ENCODE measurements around the gene TCF12.

Gene TCF12

DNA sequence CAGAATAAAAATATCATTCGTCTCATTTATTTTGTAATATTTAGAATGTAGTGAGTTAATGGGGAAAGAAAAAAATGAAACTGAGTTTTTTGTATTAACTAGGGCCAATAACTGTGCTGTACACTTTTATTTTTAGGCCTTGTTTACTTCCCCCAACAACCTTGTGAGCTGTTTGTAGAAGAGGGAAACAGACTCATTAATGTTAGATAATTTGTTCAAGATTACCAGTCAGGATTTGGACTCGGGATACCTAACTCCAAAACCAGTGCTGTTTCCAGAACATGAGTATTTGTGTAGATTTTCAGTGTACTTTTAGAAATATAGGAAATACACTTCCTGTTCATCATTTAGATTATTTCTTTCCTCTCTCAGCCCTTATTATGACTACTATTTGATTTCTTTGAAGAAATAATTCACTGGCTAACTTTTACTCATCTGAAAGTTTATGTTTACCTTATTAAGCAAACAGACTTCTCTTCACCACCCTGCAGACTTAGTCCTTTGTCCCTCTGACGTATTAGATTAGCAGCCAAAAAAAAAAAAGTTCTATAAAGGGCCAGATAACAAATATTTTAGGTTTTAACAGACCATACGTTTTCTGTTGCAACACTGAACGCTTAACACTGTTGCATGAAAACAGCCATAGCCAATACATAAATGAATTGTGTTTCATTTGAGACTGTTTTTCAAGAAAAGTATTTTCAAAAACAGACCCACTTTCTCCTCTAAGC lies 265.3 kb downstream of the TCF12 start:
- no peak for DNase-seq
- Histone ChIP-seq H3K27ac (no peak overlapping the region), H3K36me3 (no peaks in the 10 kb centered on the region), H3K4me1 (no peaks in the 10 kb centered on the region), H3K4me3 (no peak overlapping the region), H3K9me3 (no peaks in the 10 kb centered on the region), H3K27me3 (no peaks in the 10 kb centered on the region)
- intact Hi-C loops (cut with DNase I; ENCODE audit: low total_unique reads): no loop called here
- TF ChIP-seq, protein P1, sequence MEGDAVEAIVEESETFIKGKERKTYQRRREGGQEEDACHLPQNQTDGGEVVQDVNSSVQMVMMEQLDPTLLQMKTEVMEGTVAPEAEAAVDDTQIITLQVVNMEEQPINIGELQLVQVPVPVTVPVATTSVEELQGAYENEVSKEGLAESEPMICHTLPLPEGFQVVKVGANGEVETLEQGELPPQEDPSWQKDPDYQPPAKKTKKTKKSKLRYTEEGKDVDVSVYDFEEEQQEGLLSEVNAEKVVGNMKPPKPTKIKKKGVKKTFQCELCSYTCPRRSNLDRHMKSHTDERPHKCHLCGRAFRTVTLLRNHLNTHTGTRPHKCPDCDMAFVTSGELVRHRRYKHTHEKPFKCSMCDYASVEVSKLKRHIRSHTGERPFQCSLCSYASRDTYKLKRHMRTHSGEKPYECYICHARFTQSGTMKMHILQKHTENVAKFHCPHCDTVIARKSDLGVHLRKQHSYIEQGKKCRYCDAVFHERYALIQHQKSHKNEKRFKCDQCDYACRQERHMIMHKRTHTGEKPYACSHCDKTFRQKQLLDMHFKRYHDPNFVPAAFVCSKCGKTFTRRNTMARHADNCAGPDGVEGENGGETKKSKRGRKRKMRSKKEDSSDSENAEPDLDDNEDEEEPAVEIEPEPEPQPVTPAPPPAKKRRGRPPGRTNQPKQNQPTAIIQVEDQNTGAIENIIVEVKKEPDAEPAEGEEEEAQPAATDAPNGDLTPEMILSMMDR (IDR thresholded peaks at IDR 0.05): no peak

DNA sequence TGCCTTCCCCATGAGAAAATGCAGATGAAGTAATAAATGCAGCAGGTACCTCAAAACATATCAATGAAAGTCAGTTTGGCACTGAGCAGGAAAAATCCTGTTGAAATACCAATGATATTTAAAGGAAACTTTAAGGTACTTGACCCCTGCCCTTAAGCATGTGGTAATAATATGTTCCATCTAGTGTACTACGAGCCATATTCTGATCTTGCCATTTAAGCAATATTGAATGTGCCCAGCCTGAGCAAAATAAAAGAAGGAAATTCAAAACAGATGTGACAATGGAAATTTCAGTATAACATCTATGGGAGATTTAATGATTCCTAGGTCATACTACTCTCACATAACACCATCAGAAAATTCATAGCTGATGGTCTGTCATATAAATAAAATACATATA lies 266.1 kb downstream of the TCF12 start:
- Histone ChIP-seq H3K27ac (no peak overlapping the region), H3K4me3 (no peak overlapping the region), H3K36me3 (no peaks in the 10 kb centered on the region), H3K4me1 (no peaks in the 10 kb centered on the region), H3K9me3 (no peaks in the 10 kb centered on the region), H3K27me3 (no peaks in the 10 kb centered on the region)
- TF ChIP-seq, protein P1 (IDR thresholded peaks at IDR 0.05): no peak
- no peak for DNase-seq
- intact Hi-C loops (cut with DNase I; ENCODE audit: low total_unique reads): no loop called here

DNA sequence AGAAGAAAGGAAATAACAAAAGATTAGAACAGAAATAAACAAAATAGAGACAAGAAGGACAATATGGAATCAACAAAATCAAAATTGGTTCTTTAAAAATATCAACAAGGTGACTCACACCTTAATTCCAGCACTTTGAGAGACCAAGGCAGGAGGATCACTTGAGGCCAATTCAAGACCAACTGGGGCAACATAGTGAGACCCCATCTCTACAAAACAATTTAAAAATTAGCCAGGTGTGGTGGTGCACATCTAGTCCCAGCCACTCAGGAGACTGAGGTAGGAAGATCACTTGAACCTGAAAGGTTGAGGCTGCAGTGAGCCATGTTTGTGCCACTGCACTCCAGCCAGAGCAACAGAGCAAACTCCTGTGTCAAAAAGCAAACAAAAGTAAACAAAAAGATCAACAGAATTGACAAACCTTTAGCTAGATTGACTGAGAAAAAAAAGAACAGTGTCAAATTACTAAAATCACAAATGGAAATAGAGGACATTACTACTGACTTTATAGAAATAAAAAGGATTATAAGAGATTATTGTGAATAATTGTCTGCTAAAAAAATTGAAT lies 267.1 kb downstream of the TCF12 start:
- Histone ChIP-seq H3K4me3 (no peak overlapping the region), H3K27me3 (no peaks in the 10 kb centered on the region), H3K9me3 (no peaks in the 10 kb centered on the region), H3K27ac (no peak overlapping the region), H3K4me1 (no peaks in the 10 kb centered on the region), H3K36me3 (no peaks in the 10 kb centered on the region)
- TF ChIP-seq, protein P1 (IDR thresholded peaks at IDR 0.05): no peak
- intact Hi-C loops (cut with DNase I; ENCODE audit: low total_unique reads): no loop called here
- DNase-seq: no peak

DNA sequence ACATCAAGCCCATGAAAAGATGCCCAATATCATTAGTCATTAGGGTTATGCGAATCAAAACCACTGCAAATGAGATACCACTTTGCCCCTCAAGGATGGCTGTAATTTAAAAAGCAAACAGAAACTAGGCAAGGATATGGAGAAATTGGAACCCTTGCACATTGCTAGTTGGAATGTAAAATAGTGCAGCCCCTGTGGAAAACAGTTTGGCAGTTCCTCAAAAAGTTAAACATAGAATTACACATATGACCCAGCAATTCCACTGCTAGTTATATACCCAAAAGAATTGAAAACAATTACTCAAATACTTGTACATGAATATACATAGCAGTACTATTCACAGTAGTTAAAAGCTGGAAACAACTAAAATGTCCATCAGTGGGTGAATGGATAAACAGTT lies 271.0 kb downstream of the TCF12 start:
- DNase-seq: no peak
- H3K9me3 ChIP-seq: no peaks in the 10 kb centered on the region

DNA sequence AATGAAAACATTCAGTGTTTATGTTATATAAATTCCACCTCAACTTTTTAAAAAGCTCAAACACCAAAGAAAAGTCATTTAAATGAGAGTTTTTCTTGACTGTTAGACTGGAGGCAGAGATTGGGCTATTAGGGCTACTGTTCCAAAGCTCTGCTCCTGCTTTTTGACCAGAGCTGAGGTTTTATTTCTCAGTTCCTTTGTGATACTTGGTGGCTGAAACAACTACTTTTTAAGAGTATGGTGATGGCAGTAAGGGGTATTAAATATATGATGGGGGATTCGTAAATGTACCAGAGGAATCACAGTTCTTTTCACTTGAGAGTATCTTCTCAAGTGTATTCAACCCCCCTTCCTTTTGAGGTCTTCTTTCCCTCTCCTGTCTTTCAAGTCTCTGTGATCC lies 271.8 kb downstream of the TCF12 start:
- peaks cover 0 to 25% (median 5%) of the 10 kb centered on the region in 3 donors for H3K36me3 ChIP-seq
- DNase-seq: no peak
- no peak overlapping the region for H3K4me3 ChIP-seq
- TF ChIP-seq, protein P1 (IDR thresholded peaks at IDR 0.05): no peak
- H3K27me3 ChIP-seq: no peaks in the 10 kb centered on the region
- no peak overlapping the region for H3K27ac ChIP-seq
- H3K9me3 ChIP-seq: no peaks in the 10 kb centered on the region
- intact Hi-C loops (cut with DNase I; ENCODE audit: low total_unique reads): no loop called here
- H3K4me1 ChIP-seq: no peaks in the 10 kb centered on the region

More for the DNA sequence above, 271.0 kb downstream of the TCF12 start:
- TF ChIP-seq, protein P1 (IDR thresholded peaks at IDR 0.05): no peak
- Histone ChIP-seq H3K27me3 (no peaks in the 10 kb centered on the region), H3K27ac (no peak overlapping the region), H3K4me3 (no peak overlapping the region), H3K4me1 (no peaks in the 10 kb centered on the region), H3K36me3 (peaks cover 0 to 25% (median 5%) of the 10 kb centered on the region in 3 donors)
- intact Hi-C loops (cut with DNase I; ENCODE audit: low total_unique reads): no loop called here
